Transverse colon (tissue), 4 donors: Measurements from ENCODE around the gene ZNF217. TPM values are rescaled to one million over a fixed set of nuclear protein-coding genes. Genes with fewer than 3 reads are reported as not detected.
A peak's percentile ranks its signal among the peaks of the same experiment; 100 is the strongest.
"Not testable (repeated sequence)": the region's sequence is repeated elsewhere in the genome, so short reads cannot be mapped to it uniquely, and the experiment has no call there.

Experiments
- DNase-seq: peaks from one replicate; pipeline ENCODE4 v3.0.0-alpha.2; 2019
- H3K27ac ChIP-seq, 4 donors: fragments of 200-600 bp; sonication (generic); 2 replicates each; pipeline ENCODE4 v1.5.1; 2016 to 2018; ENCODE audit warnings: inconsistent platforms in 4 of 4
- H3K27me3 ChIP-seq: fragments of 200-600 bp; sonication (generic); 2 replicates; pipeline ENCODE4 v1.5.1; 2017; ENCODE audit warnings: inconsistent platforms
- H3K36me3 ChIP-seq, 4 donors: fragments of 200-600 bp; sonication (generic); 2 replicates each; pipeline ENCODE4 v1.5.1; 2017 to 2019; ENCODE audit warnings: inconsistent platforms in 4 of 4
- H3K4me1 ChIP-seq, 4 donors: fragments of 200-600 bp; sonication (generic); 2 replicates each; pipeline ENCODE4 v1.5.1; 2017 to 2020; ENCODE audit warnings: inconsistent platforms in 4 of 4
- H3K4me3 ChIP-seq, 4 donors: fragments of 200-600 bp; sonication (generic); 1 replicate in 1 of 4; 2 replicates in 3 of 4; pipeline versions ENCODE4 v1.5.1 to v1.6.1; 2017 to 2019; ENCODE audit warnings: inconsistent platforms in 4 of 4
- H3K9me3 ChIP-seq, 2 donors: fragments of 200-600 bp; sonication (generic); 2 replicates each; pipeline ENCODE4 v1.5.1; 2017 to 2019; ENCODE audit warnings: inconsistent platforms in 2 of 2
- CTCF ChIP-seq, 5 experiments: fragments of 200-600 bp in 3 of 5; fragments of 450-650 bp in 2 of 5; sonication (generic) in 3 of 5; IDR thresholded peaks; 1 replicate in 2 of 5; 2 replicates in 3 of 5; pipeline ENCODE4 v1.5.1; 2016 to 2017; ENCODE audit warnings: antibody characterized with exemption in 5 of 5, inconsistent platforms in 3 of 5, mild to moderate bottlenecking in 2 of 5, moderate library complexity in 1 of 5
- EP300 ChIP-seq: sonication (generic); formaldehyde crosslinking; IDR thresholded peaks from one replicate; pipeline ENCODE4 v1.6.1; 2017; ENCODE audit warnings: antibody characterized with exemption, low read depth
- POLR2A ChIP-seq: fragments of 450-650 bp; IDR thresholded peaks from one replicate; pipeline ENCODE4 v1.6.1; 2016; ENCODE audit warnings: antibody characterized with exemption, mild to moderate bottlenecking, moderate library complexity
- POLR2AphosphoS5 ChIP-seq, 3 donors: sonication (generic); formaldehyde crosslinking; IDR thresholded peaks; one replicate each; pipeline ENCODE4 v1.6.1; 2016; ENCODE audit warnings: antibody characterized with exemption in 3 of 3
- WGBS, 2 donors: methylation state at CpG; one replicate each; pipeline ENCODE4 v1.1.5; 2018; ENCODE audit warnings: low coverage in 1 of 2; 5-methylcytosine and 5-hydroxymethylcytosine counted together
- in situ Hi-C, 4 donors: fragments of 200-750 bp; cut with MboI; loops; one replicate each; pipeline versions ENCODE4 v1.15.0 to v1.15.1; 2017; ENCODE audit warnings: low sequenced_read_pairs in 3 of 4, low pct_ligation_motif_present in 1 of 4, low pct_unique_long_range_greater_than_20kb in 1 of 4
- intact Hi-C: fragments of 100-400 bp; cut with DNase I; formaldehyde crosslinking; loops from one replicate; pipeline ENCODE4 v1.15.1; 2023; ENCODE audit warnings: low total_unique reads
- total RNA-seq, 4 donors: library from RNA; depleted of rRNA; stranded (reverse); fragments of >200 nt; gene quantifications; one replicate each; pipeline ENCODE4 v1.1.0, GENCODE V29; 2016

Gene ZNF217
- total RNA-seq, 4 donors from 2014 or later, result 28.9 to 82.6 (median 46.0) TPM

DNA sequence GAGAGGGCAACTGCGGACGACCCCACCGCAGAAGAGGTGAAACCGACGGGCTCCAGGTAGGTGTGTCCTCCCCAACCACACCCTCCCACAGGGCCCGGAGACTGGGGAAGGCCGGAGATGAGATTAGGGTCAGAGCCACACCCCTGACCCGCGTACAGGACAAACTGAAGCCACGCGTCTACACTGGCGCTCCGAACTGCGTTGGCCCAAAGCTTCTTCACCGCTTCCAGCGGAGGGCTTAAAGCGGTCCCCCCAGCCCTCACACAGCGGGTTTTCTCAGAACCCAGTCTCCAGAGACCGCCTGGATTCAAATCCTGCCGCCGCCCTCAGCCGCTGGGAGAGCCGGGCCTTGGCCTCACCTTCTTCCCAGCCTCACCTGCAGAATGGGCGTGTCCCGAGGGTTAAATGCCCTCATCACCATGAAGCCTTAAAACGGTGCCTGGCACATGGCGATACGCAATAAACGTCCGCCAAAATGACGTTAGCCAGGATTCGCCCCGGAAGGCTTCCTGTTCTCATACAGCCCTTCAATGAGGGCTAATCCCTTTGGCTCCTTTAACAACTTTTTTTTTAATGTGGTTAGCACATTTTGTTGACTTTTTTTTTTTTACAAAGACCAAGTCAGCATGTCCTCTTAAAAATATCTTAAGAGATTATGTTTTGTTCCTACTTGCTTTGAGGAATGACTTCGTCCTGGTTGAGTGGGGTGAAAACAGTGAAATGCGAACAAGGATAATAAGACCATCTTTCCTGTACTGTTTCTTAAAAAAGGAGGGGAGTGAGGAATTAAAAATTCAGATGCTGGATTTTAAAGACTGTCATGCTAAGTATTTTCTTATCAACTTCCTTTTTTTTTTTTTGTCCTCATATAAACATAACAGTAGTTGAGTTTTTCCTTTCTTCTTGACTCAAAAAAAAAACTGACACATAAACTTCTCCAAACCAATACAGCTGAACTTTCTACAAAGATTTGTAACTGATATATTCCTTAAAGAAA is 15.1 kb upstream of the ZNF217 start:
- intact Hi-C loops, result no loop called here
- Histone ChIP-seq H3K4me3 (no peak overlapping the region), H3K27ac (peak overlapping the region; percentile 59 to 76 (median 68)), H3K36me3 (no peaks in the 10 kb centered on the region), H3K9me3 (no peaks in the 10 kb centered on the region), H3K27me3 (no peaks in the 10 kb centered on the region), H3K4me1 (peaks cover 0 to 33% (median 7%) of the 10 kb centered on the region in 4 donors)
- TF ChIP-seq EP300, result no peak
- 64 to 81% methylated on average over 6 to 35 of the region's 35 CpGs for WGBS, 2 donors
- DNase-seq, result peak; percentile 52
- in situ Hi-C loops, result no loop called here

GRCh38 chr20:53608071-53608455 is 14.4 kb upstream of the ZNF217 start:
- Histone ChIP-seq H3K4me3 (no peak overlapping the region), H3K27ac (peak overlapping the region; percentile 35 to 76 (median 63)), H3K36me3 (no peaks in the 10 kb centered on the region), H3K27me3 (no peaks in the 10 kb centered on the region), H3K9me3 (no peaks in the 10 kb centered on the region), H3K4me1 (peaks cover 0 to 33% (median 7%) of the 10 kb centered on the region in 4 donors)
- TF ChIP-seq POLR2AphosphoS5 (IDR thresholded peaks at IDR 0.05) (no peak), EP300 (no peak), CTCF (IDR thresholded peaks at IDR 0.05) (no peak), POLR2A (no peak)
- intact Hi-C loops, result no loop called here
- DNase-seq, result no peak
- in situ Hi-C loops, result no loop called here
- WGBS, 2 donors, result 96 to 98% methylated on average over 9 to 23 of the region's 23 CpGs

- intact Hi-C loops, result no loop called here
- TF ChIP-seq CTCF (IDR thresholded peaks at IDR 0.05) (no peak), EP300 (no peak), POLR2A (no peak), POLR2AphosphoS5 (IDR thresholded peaks at IDR 0.05) (no peak)
- Histone ChIP-seq H3K36me3 (no peaks in the 10 kb centered on the region), H3K4me3 (no peak overlapping the region), H3K27ac (no peak overlapping the region), H3K9me3 (no peaks in the 10 kb centered on the region), H3K4me1 (peaks cover 0 to 30% (median 7%) of the 10 kb centered on the region in 4 donors), H3K27me3 (no peaks in the 10 kb centered on the region)
- in situ Hi-C loops, result no loop called here
- 96 to 100% methylated on average over 1 to 8 of the region's 8 CpGs for WGBS, 2 donors
- no peak for DNase-seq
Observed at GRCh38 chr20:53606364-53606985, 12.8 kb upstream of the ZNF217 start.

DNA sequence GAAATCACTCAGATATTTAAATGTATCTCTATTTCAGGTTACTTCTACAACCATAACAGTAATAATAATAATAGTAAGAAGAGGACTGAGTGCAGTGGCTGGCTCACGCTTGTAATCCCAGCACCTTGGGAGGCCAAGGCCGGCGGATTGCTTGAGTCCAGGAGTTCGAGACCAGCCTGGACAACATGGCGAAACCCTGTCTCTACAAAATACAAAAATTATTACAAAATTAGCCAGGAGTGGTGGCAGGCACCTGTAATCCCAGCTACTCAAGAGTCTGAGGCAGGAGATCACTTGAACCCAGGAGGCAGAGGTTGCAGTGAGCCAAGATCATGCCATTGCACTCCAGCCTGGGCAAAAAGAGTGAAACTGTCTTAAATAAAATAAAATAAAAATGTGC is 11.8 kb upstream of the ZNF217 start:
- WGBS, 2 donors, result 98% methylated on average over 5 of the region's 5 CpGs; no CpG with 5 or more reads in 1 of the 2 donors
- H3K27me3 ChIP-seq, in situ Hi-C loops, intact Hi-C loops, H3K4me3 ChIP-seq, H3K9me3 ChIP-seq, H3K27ac ChIP-seq, DNase-seq, H3K36me3 ChIP-seq: not testable (repeated sequence)
- peaks cover 0 to 20% (median 7%) of the 10 kb centered on the region in 4 donors for H3K4me1 ChIP-seq

DNA sequence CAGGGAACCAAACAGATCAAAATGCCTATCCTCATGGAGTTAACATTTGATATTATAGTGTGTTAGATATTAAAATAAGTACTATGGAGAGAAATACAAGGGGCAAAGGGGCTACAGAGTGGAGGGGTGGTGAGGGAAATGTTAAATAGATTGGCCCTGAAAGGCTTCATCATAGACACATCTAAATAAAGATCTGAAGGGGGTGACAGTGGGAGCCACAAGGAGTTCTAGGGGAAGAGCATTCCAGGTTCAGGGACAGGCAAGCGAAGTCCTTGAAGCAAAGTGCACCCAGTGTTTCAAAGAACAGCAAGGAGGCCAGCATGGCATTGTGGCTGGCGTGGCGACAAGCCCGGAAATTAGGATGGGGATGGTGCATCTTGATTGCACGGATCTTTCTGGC is 11.2 kb upstream of the ZNF217 start:
- H3K27ac ChIP-seq, H3K4me3 ChIP-seq, intact Hi-C loops, in situ Hi-C loops, DNase-seq, H3K27me3 ChIP-seq, H3K36me3 ChIP-seq, H3K9me3 ChIP-seq: not testable (repeated sequence)
- WGBS, 2 donors, result 80 to 100% methylated on average over 2 to 3 of the region's 5 CpGs
- peaks cover 0 to 14% (median 6%) of the 10 kb centered on the region in 4 donors for H3K4me1 ChIP-seq
